AG10803 (cell line): ENCODE results near the gene AVPI1.

Source experiments
- DNase-seq: peaks from one replicate; pipeline ENCODE4 v3.0.0; 2010; ENCODE audit warnings: low read depth
- H3K4me3 ChIP-seq: 2 replicates; pipeline ENCODE4 v1.5.1; 2011; ENCODE audit warnings: mild to moderate bottlenecking, low read length, control low read depth
- TF ChIP-seq, protein P1 (sequence below): conservative IDR thresholded peaks from 2 replicates; pipeline ENCODE4 v1.5.1; 2011; ENCODE audit warnings: mild to moderate bottlenecking, low read length, control low read depth, inconsistent platforms

AVPI1 gene

DNA sequence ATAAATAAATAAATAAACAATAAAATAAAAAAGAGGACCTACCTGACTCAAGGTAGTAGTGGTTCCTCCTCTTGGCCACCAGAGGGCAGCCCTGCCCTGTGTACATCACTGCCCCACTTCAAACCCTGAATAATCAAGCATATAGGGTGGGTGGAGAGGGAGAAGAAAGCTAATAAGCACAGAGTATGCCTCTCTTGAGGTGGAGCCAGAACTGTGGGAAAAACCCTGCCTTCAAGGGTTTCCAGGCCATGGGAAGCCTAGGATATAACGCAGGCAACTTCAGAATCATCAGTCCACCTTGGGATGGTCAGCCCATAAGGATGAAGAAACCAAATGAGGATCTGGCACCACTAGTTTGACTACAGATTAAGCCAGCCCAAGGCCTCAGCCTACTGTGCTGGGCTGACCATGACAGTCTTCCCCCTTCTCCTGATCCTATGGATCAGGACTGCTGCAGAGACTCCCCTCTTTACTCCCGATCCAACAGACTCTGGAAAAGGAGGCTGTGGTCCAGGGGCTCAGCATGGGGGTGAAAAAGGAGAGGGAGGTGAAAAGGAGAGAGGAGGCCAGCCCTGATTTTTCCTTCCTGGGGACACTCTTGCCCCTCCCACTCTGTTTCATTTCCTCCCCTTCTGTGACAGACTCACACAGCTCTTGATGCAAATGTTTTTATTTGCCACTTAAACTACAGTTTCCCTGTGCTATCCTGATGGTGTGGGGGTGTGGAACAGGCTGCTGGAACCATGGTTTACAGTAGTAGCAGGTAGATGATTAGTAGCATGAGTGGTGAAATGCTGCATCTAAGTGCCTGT lies 10.1 kb downstream of the AVPI1 start:
- H3K4me3 ChIP-seq = no peak overlapping the region
- TF ChIP-seq, protein P1, sequence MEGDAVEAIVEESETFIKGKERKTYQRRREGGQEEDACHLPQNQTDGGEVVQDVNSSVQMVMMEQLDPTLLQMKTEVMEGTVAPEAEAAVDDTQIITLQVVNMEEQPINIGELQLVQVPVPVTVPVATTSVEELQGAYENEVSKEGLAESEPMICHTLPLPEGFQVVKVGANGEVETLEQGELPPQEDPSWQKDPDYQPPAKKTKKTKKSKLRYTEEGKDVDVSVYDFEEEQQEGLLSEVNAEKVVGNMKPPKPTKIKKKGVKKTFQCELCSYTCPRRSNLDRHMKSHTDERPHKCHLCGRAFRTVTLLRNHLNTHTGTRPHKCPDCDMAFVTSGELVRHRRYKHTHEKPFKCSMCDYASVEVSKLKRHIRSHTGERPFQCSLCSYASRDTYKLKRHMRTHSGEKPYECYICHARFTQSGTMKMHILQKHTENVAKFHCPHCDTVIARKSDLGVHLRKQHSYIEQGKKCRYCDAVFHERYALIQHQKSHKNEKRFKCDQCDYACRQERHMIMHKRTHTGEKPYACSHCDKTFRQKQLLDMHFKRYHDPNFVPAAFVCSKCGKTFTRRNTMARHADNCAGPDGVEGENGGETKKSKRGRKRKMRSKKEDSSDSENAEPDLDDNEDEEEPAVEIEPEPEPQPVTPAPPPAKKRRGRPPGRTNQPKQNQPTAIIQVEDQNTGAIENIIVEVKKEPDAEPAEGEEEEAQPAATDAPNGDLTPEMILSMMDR = peak; percentile 94
- DNase-seq = peak; percentile 63

DNA sequence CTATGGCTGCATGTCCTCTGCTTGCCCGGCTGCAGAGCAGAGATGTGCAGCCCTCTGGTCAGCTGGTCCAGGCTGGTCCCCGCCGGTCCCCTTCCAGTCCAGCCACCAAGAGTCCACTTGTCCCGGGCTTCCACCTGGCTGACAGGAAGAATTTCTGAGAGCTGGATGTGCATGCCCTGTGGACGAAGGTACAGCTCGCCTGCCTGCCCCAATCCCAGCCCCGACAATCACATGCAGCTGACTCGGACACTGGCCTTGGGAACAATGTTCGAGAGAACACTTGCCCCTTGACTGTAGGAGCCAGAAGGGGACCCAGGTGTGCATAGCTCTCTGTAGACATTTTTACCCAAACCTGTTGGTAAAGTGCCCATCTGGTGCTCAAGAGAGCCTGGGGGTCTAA lies 11.8 kb downstream of the AVPI1 start:
- TF ChIP-seq, protein P1 = no peak
- no peak overlapping the region for H3K4me3 ChIP-seq
- no peak for DNase-seq

DNA sequence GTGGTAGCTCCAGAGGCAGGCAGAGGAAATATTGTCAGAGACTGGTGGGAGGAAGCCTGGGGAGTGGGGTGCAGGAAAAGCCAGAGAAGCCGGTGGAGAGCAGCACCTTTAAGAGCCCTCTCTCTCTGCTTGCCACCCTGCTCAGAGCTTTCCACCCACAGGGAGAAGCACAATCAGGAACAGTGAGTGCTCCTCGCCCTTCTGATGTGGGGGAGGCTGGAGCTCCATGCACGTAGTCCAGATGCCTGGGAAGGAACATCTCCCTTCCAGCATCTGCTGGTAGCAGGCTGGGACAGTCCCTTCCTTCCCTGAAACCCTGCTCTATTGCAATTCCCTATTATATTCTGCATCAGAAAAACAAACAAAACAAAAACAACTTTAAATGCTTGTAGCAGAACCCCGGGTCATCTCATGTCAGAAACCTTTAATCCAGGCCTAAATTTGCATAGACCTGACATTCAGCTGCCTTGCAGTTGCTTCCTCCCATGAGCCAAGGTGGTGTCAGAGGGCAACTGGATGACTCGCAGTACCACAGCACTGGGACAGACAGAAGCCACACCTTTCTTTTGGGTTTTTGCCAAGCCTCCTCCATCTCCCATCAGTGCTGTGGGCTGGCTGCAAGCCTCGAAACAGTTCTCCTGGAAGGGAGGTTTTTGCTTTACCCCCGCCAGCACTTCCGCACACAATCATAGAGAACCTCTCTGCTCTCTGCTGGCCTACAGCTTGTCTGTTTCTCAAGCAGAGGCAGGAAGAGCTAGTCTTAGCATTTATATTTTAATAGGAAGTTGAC lies 13.1 kb downstream of the AVPI1 start:
- TF ChIP-seq, protein P1 = no peak
- DNase-seq = peak; percentile 60

DNA sequence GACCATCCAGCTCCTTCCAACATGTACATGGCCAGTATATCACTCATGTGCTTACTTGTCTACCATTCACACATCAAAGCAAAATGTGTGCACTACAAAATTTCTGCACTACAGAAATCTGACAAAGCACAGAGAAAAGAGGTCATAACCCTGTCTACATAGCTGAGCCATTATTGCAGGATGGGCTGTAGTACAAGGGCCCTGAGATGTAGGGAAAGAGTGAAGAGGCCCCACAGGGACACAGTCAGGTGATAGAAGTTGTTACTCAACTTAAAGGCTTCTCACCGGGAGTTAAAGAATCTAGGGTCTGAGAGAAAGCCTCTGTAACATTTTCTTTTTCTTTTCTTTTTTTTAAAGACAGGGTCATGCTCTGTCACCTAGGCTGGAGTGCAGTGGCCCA lies 17.5 kb downstream of the AVPI1 start:
- TF ChIP-seq, protein P1 = no peak
- DNase-seq = no peak
- H3K4me3 ChIP-seq = no peak overlapping the region

More for the DNA sequence above, 13.1 kb downstream of the AVPI1 start:
- no peak overlapping the region for H3K4me3 ChIP-seq

DNA sequence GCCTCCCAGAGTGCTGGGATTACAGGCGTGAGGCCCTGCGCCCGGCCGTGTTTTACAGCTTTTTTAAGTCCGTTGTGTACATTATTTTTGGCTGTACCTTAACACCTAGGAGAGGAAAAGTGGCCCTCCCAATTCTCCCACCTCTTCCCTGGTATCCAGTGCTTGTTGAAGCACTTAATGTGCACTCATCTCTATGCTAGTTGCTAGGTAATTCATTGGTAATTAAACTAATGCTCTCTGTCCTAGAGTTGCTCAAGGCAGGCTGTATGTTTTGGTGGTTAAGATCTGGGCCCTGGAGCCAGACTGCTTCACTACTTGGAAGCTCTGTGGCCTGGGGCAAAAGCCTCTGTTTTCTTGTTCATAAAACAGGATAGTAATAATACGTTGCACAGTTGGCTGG lies 19.6 kb downstream of the AVPI1 start:
- no peak for DNase-seq
- TF ChIP-seq, protein P1 = no peak
- H3K4me3 ChIP-seq = no peak overlapping the region

DNA sequence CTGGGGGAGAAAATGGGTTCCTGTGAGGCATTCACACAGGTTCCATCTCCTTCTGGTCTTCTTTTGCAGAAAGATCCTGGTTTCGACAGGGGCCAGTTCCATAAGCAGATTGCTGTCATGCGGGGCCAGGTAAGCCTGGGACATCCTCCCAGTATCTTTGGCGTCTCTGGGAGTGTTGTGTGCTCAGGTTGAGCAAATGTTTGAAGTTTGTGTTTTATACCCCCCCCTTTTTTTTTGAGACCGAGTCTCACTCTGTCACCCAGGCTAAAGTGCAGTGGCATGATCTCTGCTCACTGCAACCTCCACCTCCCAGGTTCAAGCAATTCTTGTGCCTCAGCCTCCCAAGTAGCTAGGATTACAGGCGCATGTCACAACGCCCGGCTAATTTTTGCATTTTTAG lies 20.0 kb downstream of the AVPI1 start:
- DNase-seq = no peak
- H3K4me3 ChIP-seq = no peak overlapping the region
- TF ChIP-seq, protein P1 = no peak

DNA sequence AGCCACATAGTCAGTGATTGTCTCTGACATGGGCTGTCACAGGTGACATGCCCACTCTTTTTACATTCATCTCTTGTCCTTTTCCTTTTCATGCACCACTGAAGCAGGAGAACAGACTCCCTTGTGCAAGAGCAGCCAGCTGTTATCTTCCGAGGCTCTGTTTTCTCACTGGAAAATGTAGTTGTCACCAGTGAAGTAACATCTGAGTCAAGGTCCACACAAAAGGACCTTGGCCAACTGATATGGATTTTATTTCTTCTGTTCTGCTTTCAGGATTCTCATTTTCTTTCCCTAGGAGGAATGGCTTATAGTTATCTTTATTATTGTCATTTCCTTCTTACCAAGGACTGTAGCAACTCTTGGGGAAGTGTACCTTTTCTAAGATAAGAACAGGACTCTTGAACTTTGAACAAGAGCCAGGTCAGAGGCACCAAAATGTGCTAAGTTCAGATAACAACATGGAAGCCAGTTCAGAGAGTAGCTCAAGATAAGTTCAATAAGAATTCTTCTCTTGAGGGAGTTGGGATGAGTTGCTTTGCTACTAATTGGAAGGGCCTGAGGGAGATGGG lies 22.7 kb downstream of the AVPI1 start:
- TF ChIP-seq, protein P1 = no peak
- no peak overlapping the region for H3K4me3 ChIP-seq
- no peak for DNase-seq
